Superior temporal gyrus (tissue), 1 donor: ENCODE measurements around the gene MYO9B.

Experiments used
- DNase-seq: peaks from one replicate; pipeline ENCODE4 v3.0.0-alpha.2; 2016; ENCODE audit errors: extremely low spot score

The MYO9B gene

GRCh38 chr19:17061691-17062090, 13.9 kb upstream of the MYO9B start:
- no peak for DNase-seq

DNA sequence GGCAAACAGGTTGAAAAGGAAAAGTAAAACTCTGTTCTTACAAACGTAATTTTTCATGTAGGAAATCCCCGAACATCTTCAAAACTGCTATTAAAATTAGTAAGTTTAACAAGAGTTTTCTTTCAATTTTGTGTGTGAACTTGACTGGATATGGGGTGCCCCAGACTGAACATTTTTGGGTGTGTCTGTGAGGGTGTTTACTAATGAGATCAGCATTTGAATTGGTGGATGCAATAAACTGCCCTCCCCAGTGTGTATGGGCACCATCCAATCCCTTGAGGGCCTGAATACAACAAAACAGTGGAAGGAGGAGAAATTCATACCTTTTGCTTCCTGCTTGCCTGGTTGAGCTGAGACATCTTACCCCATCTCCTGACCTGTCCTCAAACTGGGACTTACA, 12.1 kb upstream of the MYO9B start:
- no peak for DNase-seq

DNA sequence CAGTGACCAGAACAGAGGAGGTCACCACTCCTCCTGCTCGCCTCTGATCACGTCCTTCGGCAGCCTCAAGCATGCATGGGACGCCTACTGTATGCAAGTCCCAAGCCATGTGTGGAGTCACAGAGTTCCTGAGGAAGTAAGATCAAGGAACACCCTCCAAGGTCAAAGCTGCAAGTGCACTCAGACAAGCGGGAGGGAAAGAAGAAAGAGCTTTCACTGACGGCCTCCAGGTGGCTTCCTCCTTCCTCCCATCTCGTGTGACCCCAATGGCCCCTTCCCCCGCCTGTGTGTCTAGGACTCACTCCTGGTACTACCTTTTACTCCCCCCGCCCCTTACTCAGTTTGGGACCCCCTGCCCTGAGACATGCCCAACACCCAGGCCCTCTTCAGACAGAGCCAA, 6.4 kb upstream of the MYO9B start:
- no peak for DNase-seq

GRCh38 chr19:17070421-17070820, 5.2 kb upstream of the MYO9B start:
- no peak for DNase-seq

- DNase-seq, result no peak
Observed at GRCh38 chr19:17070912-17071311, 4.7 kb upstream of the MYO9B start.

GRCh38 chr19:17073869-17074633, 1.5 kb upstream of the MYO9B start:
- DNase-seq, result no peak

DNA sequence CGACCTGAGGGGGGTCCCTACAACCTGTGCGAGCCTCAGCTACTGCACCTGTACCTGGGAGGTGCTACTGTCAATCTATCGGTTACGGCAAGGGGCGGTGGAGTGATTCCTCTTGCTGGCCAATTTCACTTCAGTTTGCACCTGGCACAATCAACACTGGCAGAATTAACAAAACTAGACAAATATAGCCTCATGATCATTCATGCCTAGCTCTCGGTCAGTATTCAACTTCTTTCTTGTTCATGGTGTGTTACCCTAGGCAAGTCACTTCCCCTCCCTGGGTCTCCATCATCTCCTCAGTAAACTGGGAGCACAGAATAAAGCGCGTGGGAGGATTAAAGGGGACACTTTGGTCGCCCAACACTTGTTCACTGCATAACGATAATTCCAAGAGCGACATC, 943 bp upstream of the MYO9B start:
- DNase-seq, result no peak

DNA sequence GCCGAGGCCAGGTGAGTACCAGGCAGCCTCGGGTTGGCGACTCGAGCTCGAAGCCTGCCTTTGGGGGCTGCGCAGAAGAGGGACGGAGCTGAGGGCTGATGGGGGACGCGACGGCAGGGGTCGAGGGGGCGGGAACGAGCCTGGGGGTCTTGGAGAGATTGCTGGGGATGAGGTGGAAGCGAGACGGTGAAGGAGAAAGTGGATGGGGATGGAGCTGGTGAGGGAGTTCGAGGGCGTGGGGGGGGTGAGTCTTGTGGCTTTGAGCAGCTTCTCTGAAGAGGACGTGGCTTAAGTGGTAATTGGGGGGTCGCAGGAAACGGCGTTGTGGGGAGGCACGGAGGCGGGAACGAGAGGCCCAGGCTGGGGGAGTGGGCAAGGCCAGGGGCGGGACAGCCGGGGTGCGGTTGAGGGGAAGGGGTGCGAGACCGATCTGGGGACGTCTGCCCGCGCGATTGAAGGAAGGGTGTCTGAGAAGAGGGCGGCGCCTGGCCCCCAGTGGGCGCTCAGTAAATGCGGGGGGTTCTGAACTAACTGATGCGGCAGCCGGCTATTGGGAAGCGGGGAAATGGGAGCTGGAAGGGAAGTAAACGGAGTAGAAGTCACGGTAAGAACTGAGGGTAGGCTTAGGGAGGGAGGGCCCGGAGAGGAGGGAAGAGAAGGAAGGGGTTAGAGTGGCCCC, 426 bp downstream of the MYO9B start:
- no peak for DNase-seq

- no peak for DNase-seq
Observed at GRCh38 chr19:17076543-17076991, 990 bp downstream of the MYO9B start.

GRCh38 chr19:17077447-17078028, 2.0 kb downstream of the MYO9B start:
- no peak for DNase-seq

GRCh38 chr19:17078036-17078919, 2.7 kb downstream of the MYO9B start:
- DNase-seq, result no peak

DNA sequence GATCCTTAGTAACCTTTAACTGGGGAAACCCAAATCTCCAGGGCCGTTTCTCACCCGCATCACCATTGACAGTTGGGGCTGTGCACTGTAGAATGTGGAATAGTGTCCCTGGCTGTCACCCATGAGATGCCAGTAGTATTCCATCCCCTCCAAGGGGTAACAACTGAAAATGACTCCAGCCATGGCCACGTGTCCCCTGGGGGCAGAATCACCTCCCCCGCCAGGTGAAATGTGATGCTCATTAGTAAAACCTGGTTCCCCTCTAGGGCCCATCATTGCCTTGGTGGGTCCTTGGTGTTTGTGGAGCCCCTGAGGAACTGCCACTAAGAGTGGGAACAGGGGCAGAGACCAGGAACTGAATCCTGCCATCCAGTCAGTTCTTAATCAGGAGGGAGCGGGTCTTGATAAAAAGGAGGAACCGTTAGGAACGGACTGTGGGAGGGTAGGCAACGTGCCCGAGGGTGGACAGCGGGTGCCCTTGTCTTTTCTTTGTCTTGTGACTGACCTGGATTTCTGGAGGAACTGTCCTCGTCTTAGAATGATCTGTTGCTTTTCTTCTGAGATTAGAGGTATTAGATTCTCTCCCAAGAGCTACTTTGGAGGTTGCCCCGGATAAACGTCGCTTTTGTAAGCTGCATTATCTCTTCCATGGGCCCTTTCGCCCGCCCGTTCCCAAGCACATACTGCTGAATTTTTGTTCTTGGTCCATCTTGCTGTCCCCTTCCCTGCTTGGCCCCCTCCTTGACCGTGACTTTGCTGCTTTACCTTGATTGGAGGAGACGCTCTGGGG, 3.5 kb downstream of the MYO9B start:
- peak; percentile 80 for DNase-seq

DNA sequence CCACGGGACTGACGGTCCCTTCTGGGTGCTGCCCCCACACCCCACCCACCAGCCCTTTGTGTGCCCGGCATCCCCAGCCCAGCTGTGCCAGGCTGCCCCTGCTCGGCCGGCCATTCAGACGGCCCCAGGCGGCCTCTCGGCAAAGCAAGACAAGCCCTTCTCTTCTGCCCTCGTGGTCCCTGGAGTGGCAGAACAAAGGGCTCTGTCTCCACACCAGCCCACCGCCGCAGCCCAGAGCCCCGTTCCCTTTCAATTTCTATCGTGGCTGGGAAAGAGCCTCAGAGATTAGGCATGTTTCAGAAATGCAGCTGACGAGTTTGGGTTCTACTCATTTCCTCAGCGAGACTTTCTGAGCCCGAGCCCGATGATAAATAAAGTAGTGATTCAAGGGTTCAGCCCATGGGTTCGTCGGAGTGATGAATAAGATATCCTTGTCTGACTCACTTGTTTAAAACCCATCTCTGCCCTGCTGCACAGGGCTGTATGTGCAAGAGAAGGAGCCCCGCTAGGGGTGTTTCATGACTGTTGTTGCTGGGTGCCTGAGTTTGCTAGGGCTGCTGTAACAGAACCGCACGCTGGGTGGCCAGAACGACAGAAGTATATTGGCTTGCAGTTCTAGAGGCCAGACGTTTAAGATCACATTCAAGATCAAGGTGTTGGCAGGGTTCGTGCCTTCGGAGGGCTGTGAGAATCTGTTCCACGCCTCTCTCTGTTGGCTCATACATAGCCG, 4.3 kb downstream of the MYO9B start:
- peak; percentile 87 for DNase-seq

GRCh38 chr19:17080440-17080801, 4.8 kb downstream of the MYO9B start:
- DNase-seq, result no peak

DNA sequence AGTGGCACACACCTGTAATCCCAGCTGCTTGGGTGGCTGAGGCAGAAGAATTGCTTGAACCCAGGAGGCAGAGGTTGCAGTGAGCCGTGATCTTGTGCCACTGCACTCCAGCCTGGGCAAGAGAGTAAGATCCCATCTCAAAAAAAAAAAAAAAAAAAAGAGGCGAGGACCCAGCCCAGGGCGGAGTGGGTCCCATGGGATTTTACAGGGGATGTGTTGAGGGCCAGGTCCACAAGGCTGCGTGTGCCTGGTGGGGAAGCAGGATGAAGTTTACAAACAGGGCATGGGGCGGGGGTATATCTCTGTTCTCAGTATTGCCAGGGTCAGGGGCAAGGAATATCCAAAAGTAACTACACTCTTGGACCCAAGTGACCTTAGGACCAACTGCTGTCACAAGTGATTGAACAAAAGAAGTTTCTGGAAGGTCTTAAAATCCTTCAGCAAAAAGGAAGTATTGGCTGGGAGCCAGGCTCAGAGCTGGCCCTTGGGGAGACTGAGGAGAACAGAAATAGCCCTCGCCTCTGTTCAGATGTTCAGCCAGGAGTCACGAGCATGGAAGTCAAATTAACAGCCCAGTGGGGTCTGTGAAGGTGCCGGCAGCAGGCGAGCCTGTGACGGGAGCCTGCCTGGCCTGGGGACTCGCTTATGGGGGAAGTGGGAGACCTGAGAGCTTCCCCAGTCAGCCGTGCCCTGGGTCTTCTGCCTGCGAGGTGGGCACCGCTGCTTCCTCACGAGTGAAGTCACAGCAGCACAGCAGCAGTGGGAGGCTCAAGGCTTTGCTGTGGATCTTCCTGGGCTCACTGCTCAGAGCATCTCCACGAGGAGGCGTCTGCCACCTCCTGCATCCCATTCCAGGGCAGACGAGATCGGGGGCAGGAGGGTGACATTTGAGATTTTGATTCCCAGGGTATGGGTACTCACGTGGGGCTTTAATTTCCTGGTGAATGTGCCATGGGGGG, 6.4 kb downstream of the MYO9B start:
- DNase-seq, result peak; percentile 41

- peak; percentile 84 for DNase-seq
Observed at GRCh38 chr19:17086120-17086519, 10.5 kb downstream of the MYO9B start.

- DNase-seq, result no peak
Observed at GRCh38 chr19:17086834-17087233, 11.3 kb downstream of the MYO9B start.

- no peak for DNase-seq
Observed at GRCh38 chr19:17088552-17088951, 13.0 kb downstream of the MYO9B start.

DNA sequence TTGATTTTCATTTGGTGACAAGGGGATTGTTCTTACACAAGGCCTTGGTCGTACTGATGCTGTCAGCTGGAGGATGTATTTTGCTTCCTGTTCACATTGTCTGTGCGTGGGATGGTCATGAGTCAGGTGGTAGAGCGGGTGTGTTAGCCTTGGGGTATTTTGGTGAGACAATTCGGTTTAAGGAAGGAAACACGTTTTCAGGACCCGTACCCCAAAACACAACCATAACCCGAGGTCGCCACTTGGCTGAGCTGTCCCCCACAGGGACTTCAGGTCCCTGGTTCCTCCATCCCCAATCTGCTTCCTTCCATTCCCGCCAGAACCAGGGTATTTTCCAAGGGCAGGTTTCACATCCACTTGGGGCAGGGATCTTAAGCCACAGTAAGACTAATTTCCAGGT, 15.0 kb downstream of the MYO9B start:
- no peak for DNase-seq
